Endothelial cell of umbilical vein (primary cell): ENCODE measurements around the gene PLCH1. TPM values are rescaled to one million over a fixed set of nuclear protein-coding genes. Genes with fewer than 3 reads are reported as not detected.

Experiments used
- BruUV-seq: library from RNA; stranded (reverse); fragments of 400-500 nt; replicated peaks from 2 replicates; lab custom pipeline; 2021; lab: Mats Ljungman, UMichigan
- CTCF ChIA-PET: fragments of 300-600, 350-600 bp; sonication (Branson Sonifier 250); formaldehyde crosslinking; loops from one replicate; lab custom pipeline; 2021; ENCODE audit warnings: antibody characterized with exemption, inconsistent platforms; lab: Charles Lee
- POLR2A ChIA-PET: fragments of 300-600, 350-600 bp; sonication (Branson Sonifier 250); formaldehyde crosslinking; loops from one replicate; lab custom pipeline; 2021; ENCODE audit warnings: antibody characterized with exemption, inconsistent platforms; lab: Charles Lee
- DNase-seq: peaks from one replicate; pipeline ENCODE4 v3.0.0-alpha.2; 2011; ENCODE audit warnings: low read depth, low spot score
- FAIRE-seq: peaks from 2 replicates; lab custom pipeline; 2011; peaks lifted over from hg19 to GRCh38; lab: Jason Lieb, UNC
- H2AFZ ChIP-seq: 2 replicates; pipeline ENCODE4 v1.6.0; 2012; ENCODE audit warnings: low read depth, low read length, control low read depth, inconsistent platforms
- H3K27ac ChIP-seq: 2 replicates; pipeline ENCODE4 v1.5.1; 2011; ENCODE audit warnings: low read depth, mild to moderate bottlenecking, control low read depth, low read length, moderate library complexity; ENCODE audit not compliant: insufficient read depth
- H3K27me3 ChIP-seq, 2 experiments: 2 replicates each; pipeline versions ENCODE4 v1.6.0 to v1.6.1; 2011; ENCODE audit warnings: low read length in 2 of 2, mixed read lengths in 1 of 2; ENCODE audit not compliant: control insufficient read depth in 2 of 2, insufficient read depth in 2 of 2
- H3K36me3 ChIP-seq, 2 experiments: 2 replicates in 1 of 2; 3 replicates in 1 of 2; pipeline ENCODE4 v1.5.1; 2011; ENCODE audit warnings: low read length in 2 of 2, mild to moderate bottlenecking in 1 of 2, moderate library complexity in 1 of 2; ENCODE audit not compliant: control insufficient read depth in 2 of 2, insufficient read depth in 2 of 2; ENCODE audit errors: extremely low read depth in 1 of 2
- H3K4me1 ChIP-seq: 3 replicates; pipeline ENCODE4 v1.5.1; 2011; ENCODE audit warnings: mild to moderate bottlenecking, low read length; ENCODE audit not compliant: control insufficient read depth, insufficient read depth; ENCODE audit errors: extremely low read depth
- H3K4me2 ChIP-seq: 2 replicates; pipeline ENCODE4 v1.6.1; 2011; ENCODE audit warnings: low read length, control low read depth, mixed read lengths; ENCODE audit not compliant: insufficient read depth
- H3K4me3 ChIP-seq, 3 experiments: fragments of 200-600 bp in 1 of 3; sonication (generic), shearing (Covaris generic) in 1 of 3; replicated peaks in 1 of 3; 2 replicates each; pipeline ENCODE4 v1.5.1; 2011 to 2016; ENCODE audit warnings: control low read depth in 3 of 3, low read length in 3 of 3, mild to moderate bottlenecking in 2 of 3, inconsistent platforms in 1 of 3, low read depth in 1 of 3, moderate library complexity in 1 of 3; ENCODE audit not compliant: insufficient read depth in 1 of 3
- H3K79me2 ChIP-seq: 2 replicates; pipeline ENCODE4 v1.6.0; 2012; ENCODE audit warnings: low read length, inconsistent platforms; ENCODE audit not compliant: control insufficient read depth, insufficient read depth
- H3K9ac ChIP-seq: replicated peaks from 2 replicates; pipeline ENCODE3; 2011; ENCODE audit warnings: low read length, control low read depth; ENCODE audit not compliant: insufficient read depth; ENCODE audit errors: extremely low read depth
- H3K9me1 ChIP-seq: replicated peaks from 3 replicates; pipeline ENCODE4 v1.6.0; 2011; ENCODE audit warnings: mild to moderate bottlenecking, low read length; ENCODE audit not compliant: control insufficient read depth, insufficient read depth; ENCODE audit errors: extremely low read depth
- H3K9me3 ChIP-seq: replicated peaks from 2 replicates; pipeline ENCODE4 v1.5.1; 2012; ENCODE audit warnings: low read length, inconsistent platforms; ENCODE audit not compliant: control insufficient read depth, insufficient read depth
- H4K20me1 ChIP-seq: replicated peaks from 2 replicates; pipeline ENCODE3; 2011; ENCODE audit warnings: mild to moderate bottlenecking, low read length; ENCODE audit not compliant: control insufficient read depth, insufficient read depth; ENCODE audit errors: extremely low read depth
- FOS ChIP-seq: IDR thresholded peaks from 2 replicates; pipeline ENCODE4 v1.6.1; 2011; ENCODE audit warnings: mild to moderate bottlenecking, low read length, moderate library complexity, borderline replicate concordance; ENCODE audit not compliant: insufficient read depth
- dilution Hi-C: fragments of 300-500 bp; cut with MboI; formaldehyde crosslinking; loops from one replicate; pipeline ENCODE4 v1.15.0; 2019; ENCODE audit warnings: low sequenced_read_pairs; ENCODE audit not compliant: extremely low pct_ligation_motif_present
- intact Hi-C: fragments of 100-400 bp; cut with micrococcal nuclease; formaldehyde crosslinking; loops from one replicate; pipeline ENCODE4 v1.10.0; 2022
- polyA plus RNA-seq, 4 experiments: library from polyadenylated mRNA; depleted of rRNA in 3 of 4; stranded (reverse) in 3 of 4; unstranded in 1 of 4; fragments of >200 nt; gene quantifications; 2 replicates each; pipeline versions ENCODE4 v1.2.1 to v1.2.3, GENCODE V29; 2011 to 2012; ENCODE audit warnings: missing spikeins in 1 of 4
- total RNA-seq: library from RNA; stranded (reverse); gene quantifications from 2 replicates; pipeline ENCODE4 v1.2.3, GENCODE V29; 2021
- TF ChIP-seq, protein P1 (sequence below), 2 donors: IDR thresholded peaks; 1 replicate in 1 of 2; 2 replicates in 1 of 2; pipeline ENCODE4 v1.5.1; 2011; ENCODE audit warnings: low read length in 2 of 2, mild to moderate bottlenecking in 2 of 2, moderate library complexity in 2 of 2, control low read depth in 1 of 2, inconsistent platforms in 1 of 2, low read depth in 1 of 2; ENCODE audit not compliant: insufficient read depth in 1 of 2; ENCODE audit errors: extremely low read depth in 1 of 2

PLCH1 gene
- total and polyA plus RNA-seq, 2 donors (not counting 3 experiments of a cell fraction or from before 2014, with no cell fraction given) = 0.03 TPM; not detected in 1

DNA sequence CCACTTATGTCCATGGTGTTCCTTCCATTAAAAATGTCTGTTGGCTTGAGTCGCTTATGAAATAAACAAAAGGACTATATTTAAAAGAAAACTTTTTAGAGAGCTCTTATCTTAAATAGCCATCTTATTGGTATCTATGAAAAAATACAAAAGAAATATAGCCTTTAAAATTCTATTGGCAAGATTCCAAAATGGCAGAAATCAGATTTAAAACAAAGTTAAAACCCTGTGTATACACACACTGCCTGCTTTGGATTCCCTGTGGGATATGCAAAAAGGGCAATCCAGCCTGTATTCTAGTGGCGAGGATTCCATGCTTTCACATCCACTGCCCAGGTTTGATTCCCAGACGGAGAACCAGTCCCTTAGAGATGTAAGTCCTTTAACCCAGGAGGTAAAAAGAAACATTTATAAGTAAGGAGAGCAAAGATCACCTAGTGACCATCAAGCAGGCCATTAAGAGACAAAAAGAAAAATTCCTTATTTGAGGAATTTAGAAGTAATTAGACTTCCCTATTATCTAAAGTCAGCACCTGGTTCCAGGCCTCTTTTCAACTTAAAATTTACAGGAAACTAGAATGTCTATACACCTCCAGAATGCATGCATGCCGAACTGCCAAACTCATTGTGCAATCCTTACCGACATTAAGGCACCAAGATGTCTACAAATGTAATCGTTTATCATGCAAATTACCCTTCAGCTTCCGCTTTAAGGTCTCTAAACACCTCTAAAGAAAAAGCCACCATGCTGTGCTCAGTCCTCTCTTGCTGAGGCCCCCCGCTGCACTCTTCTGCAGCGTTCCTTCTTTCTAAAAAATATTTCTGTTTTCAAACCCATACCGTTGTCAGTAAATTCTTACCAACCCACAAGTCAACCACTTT lies 381.8 kb downstream of the PLCH1 start:
- DNase-seq (no peak), FAIRE-seq (no peak)
- ChIA-PET POLR2A (no interaction called here), CTCF (interaction anchor here (0.7 kb wide), 1 partner anchor 339 kb away, joined by 3 read pairs; no protein-coding TSS in a partner anchor)
- no peak overlapping the region for H2AFZ ChIP-seq
- no peaks in the 10 kb centered on the region for H3K4me1 ChIP-seq
- intact Hi-C loops (no loop called here), dilution Hi-C loops (no loop called here)
- H3K79me2 ChIP-seq = no peaks in the 10 kb centered on the region
- H3K9me1 ChIP-seq = no peaks in the 10 kb centered on the region
- no peak overlapping the region for H3K4me2 ChIP-seq
- H4K20me1 ChIP-seq = no peaks in the 10 kb centered on the region
- H3K36me3 ChIP-seq = no peaks in the 10 kb centered on the region
- H3K27me3 ChIP-seq = no peaks in the 10 kb centered on the region
- TF ChIP-seq FOS = no peak
- H3K27ac ChIP-seq = no peak overlapping the region
- H3K4me3 ChIP-seq = no peak overlapping the region
- no peaks in the 10 kb centered on the region for H3K9me3 ChIP-seq
- H3K9ac ChIP-seq = no peak overlapping the region
- no TSS peak for BruUV-seq

DNA sequence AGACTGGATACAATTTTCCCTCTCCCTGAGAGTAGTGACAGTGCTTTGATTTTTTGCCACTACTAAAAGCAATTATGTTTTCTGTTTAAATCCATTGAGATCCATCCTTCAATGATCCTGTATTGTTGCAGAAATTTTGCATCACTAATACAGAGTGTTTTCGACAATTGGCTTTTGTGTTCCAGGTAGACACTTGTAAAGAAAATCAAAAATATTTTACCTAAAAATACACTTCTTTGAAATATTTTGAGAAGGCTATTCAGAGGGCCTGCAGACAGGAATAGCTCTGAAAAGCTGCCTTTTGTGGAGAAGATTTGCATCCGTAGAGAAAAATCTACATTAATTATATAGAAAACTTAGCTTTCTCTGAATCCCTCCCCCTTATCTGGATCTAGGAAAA lies 384.6 kb downstream of the PLCH1 start:
- no peaks in the 10 kb centered on the region for H3K9me3 ChIP-seq
- H3K27ac ChIP-seq = no peak overlapping the region
- H3K27me3 ChIP-seq = no peaks in the 10 kb centered on the region
- H3K9me1 ChIP-seq = no peaks in the 10 kb centered on the region
- FAIRE-seq = no peak
- DNase-seq = no peak
- H3K79me2 ChIP-seq = no peaks in the 10 kb centered on the region
- H4K20me1 ChIP-seq = no peaks in the 10 kb centered on the region
- POLR2A ChIA-PET = no interaction called here
- TF ChIP-seq FOS = no peak
- TF ChIP-seq, protein P1, sequence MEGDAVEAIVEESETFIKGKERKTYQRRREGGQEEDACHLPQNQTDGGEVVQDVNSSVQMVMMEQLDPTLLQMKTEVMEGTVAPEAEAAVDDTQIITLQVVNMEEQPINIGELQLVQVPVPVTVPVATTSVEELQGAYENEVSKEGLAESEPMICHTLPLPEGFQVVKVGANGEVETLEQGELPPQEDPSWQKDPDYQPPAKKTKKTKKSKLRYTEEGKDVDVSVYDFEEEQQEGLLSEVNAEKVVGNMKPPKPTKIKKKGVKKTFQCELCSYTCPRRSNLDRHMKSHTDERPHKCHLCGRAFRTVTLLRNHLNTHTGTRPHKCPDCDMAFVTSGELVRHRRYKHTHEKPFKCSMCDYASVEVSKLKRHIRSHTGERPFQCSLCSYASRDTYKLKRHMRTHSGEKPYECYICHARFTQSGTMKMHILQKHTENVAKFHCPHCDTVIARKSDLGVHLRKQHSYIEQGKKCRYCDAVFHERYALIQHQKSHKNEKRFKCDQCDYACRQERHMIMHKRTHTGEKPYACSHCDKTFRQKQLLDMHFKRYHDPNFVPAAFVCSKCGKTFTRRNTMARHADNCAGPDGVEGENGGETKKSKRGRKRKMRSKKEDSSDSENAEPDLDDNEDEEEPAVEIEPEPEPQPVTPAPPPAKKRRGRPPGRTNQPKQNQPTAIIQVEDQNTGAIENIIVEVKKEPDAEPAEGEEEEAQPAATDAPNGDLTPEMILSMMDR (IDR thresholded peaks at IDR 0.05; ENCODE audit: extremely low read depth in 1 of 2, insufficient read depth in 1 of 2, low read depth in 1 of 2, low read length in 2 of 2) = no peak
- H3K9ac ChIP-seq = no peak overlapping the region
- H2AFZ ChIP-seq = no peak overlapping the region
- H3K4me2 ChIP-seq = no peak overlapping the region
- intact Hi-C loops (no loop called here), dilution Hi-C loops (no loop called here)
- H3K36me3 ChIP-seq = no peaks in the 10 kb centered on the region
- BruUV-seq = no TSS peak
- H3K4me1 ChIP-seq = no peaks in the 10 kb centered on the region
- H3K4me3 ChIP-seq = no peak overlapping the region
- CTCF ChIA-PET = interaction anchor here (1.6 kb wide), 1 partner anchor 342 kb away, joined by 5 read pairs; no protein-coding TSS in a partner anchor
